ENCODE data around the gene STK36. TPM values are rescaled to one million over a fixed set of nuclear protein-coding genes. Genes with fewer than 3 reads are reported as not detected.

The STK36 gene
- total RNA-seq, 1 donor from 2014 or later = 5.8 TPM

DNA sequence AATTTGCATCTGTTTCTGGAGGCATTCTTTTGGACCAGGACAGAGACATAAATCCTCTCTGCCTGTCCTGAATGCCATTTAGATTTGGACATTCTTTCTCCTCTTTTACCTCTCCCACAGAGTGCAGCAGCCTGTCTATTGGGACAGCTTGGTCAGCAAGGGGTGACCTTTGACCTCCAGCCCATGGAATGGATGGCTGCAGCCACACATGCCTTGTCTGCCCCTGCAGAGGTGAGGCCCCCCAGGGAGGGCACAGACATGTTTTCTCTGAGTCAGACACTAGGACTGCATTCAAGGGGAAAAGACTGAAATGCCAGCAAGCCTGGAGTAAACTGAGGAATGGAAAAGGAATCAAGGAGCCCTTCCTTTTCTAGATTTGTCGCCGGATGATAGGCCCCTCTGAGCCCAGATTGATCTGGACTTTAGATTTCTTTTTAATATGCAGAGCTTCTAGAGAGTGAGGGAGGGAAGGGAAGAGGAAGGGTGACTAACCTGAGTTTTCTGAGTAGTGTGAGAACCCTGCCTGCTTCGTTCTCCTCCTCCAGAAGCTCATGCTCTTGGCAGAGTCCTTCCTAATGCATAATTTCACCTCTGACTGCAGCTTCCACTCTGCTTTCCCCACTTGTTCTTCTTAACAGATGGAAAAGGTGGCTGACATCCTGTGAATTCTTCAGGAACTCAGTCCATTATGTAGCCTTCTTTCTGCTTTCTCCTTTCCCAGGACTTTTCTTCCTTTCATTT lies 22.7 kb downstream of the STK36 start:
- Histone ChIP-seq H3K36me3 (ENCODE audit: control insufficient read depth, insufficient read depth, low read length) (peaks cover 11% of the 10 kb centered on the region), H3K4me3 (ENCODE audit: low read depth, low read length) (no peak overlapping the region), H3K27me3 (ENCODE audit: control insufficient read depth, insufficient read depth, low read length) (no peaks in the 10 kb centered on the region)
- TF ChIP-seq CTCF (IDR thresholded peaks at IDR 0.05; ENCODE audit: insufficient read depth, low read length, severe bottlenecking) = no peak
- FAIRE-seq = no peak
- DNase-seq (ENCODE audit: low read depth) = no peak

- H3K36me3 ChIP-seq (ENCODE audit: control insufficient read depth, insufficient read depth, low read length) = peaks cover 10% of the 10 kb centered on the region
- FAIRE-seq (no peak), DNase-seq (ENCODE audit: low read depth) (no peak)
- no peak for TF ChIP-seq CTCF (IDR thresholded peaks at IDR 0.05; ENCODE audit: insufficient read depth, low read length, severe bottlenecking)
- H3K27me3 ChIP-seq (ENCODE audit: control insufficient read depth, insufficient read depth, low read length) = no peaks in the 10 kb centered on the region
- H3K4me3 ChIP-seq (ENCODE audit: low read depth, low read length) = no peak overlapping the region
Observed at GRCh38 chr2:218698885-218699284, 27.0 kb downstream of the STK36 start.

- H3K36me3 ChIP-seq (ENCODE audit: control insufficient read depth, insufficient read depth, low read length) = peaks cover 7% of the 10 kb centered on the region
- TF ChIP-seq CTCF (IDR thresholded peaks at IDR 0.05; ENCODE audit: insufficient read depth, low read length, severe bottlenecking) = no peak
- no peaks in the 10 kb centered on the region for H3K27me3 ChIP-seq (ENCODE audit: control insufficient read depth, insufficient read depth, low read length)
- no peak for FAIRE-seq
- no peak overlapping the region for H3K4me3 ChIP-seq (ENCODE audit: low read depth, low read length)
- no peak for DNase-seq (ENCODE audit: low read depth)
Observed at GRCh38 chr2:218701806-218702205, 29.9 kb downstream of the STK36 start.

GRCh38 chr2:218703341-218703740 lies 31.5 kb downstream of the STK36 start:
- DNase-seq (ENCODE audit: low read depth) (no peak), FAIRE-seq (no peak)
- Histone ChIP-seq H3K27me3 (ENCODE audit: control insufficient read depth, insufficient read depth, low read length) (no peaks in the 10 kb centered on the region), H3K36me3 (ENCODE audit: control insufficient read depth, insufficient read depth, low read length) (peaks cover 3% of the 10 kb centered on the region), H3K4me3 (ENCODE audit: low read depth, low read length) (no peak overlapping the region)
- no peak for TF ChIP-seq CTCF (IDR thresholded peaks at IDR 0.05; ENCODE audit: insufficient read depth, low read length, severe bottlenecking)

DNA sequence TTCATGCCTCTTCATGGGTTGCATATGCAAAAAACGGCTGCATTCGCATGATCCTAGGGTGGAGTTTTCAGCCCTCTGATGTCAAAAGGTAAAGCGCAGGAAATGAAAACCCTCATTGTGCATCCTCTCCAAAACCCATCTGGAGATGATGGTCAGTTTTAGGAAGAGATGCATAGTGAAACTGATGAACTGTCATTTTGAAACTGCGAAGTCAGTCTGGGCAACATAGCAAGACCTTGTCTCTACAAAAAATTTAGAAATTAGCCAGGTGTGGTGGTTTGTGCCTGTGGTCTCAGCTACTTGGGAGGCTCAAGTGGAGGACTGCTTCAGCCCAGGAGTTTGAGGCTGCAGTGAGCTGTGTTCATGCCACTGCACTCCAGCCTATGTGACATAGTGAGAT lies 36.2 kb downstream of the STK36 start:
- H3K27me3 ChIP-seq (ENCODE audit: control insufficient read depth, insufficient read depth, low read length) = no peaks in the 10 kb centered on the region
- no peak for TF ChIP-seq CTCF (IDR thresholded peaks at IDR 0.05; ENCODE audit: insufficient read depth, low read length, severe bottlenecking)
- DNase-seq (ENCODE audit: low read depth) = no peak
- H3K4me3 ChIP-seq (ENCODE audit: low read depth, low read length) = no peak overlapping the region
- no peak for FAIRE-seq
- no peaks in the 10 kb centered on the region for H3K36me3 ChIP-seq (ENCODE audit: control insufficient read depth, insufficient read depth, low read length)

DNA sequence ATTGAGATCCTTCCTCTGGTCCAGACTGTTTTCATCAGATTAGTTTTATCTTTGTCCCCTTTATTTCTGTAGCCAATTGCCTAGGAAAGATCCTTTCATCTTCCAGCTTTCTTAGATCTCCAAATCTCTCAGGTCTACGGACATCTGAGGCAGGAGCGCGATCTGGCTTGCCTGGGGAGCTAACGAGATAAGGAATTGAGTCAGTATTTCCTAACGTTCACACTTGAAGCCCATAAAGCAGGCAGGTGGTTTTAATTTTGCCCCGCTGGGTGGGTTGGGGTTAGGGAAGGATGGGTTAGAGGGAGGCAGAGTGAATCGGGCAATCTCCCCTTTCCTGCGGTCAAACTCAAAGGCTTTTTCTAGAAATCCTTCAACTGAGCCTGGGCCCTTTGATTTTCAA lies 38.0 kb downstream of the STK36 start:
- TF ChIP-seq CTCF (IDR thresholded peaks at IDR 0.05; ENCODE audit: insufficient read depth, low read length, severe bottlenecking) = no peak
- no peak overlapping the region for H3K4me3 ChIP-seq (ENCODE audit: low read depth, low read length)
- DNase-seq (ENCODE audit: low read depth) = no peak
- no peaks in the 10 kb centered on the region for H3K36me3 ChIP-seq (ENCODE audit: control insufficient read depth, insufficient read depth, low read length)
- no peak for FAIRE-seq
- no peaks in the 10 kb centered on the region for H3K27me3 ChIP-seq (ENCODE audit: control insufficient read depth, insufficient read depth, low read length)

All from bronchial epithelial cell (primary cell).